Pancreas (tissue), 10 donors: ENCODE data around the gene MLLT11. TPM values are rescaled to one million over a fixed set of nuclear protein-coding genes. Genes with fewer than 3 reads are reported as not detected.
A peak's percentile ranks its signal among the peaks of the same experiment; 100 is the strongest.

Experiments used
- ATAC-seq, 4 donors: fragments of 200-7000 bp; cut with Tn5 transposase; one replicate each; pipeline versions ENCODE4 v1.8.0 to v1.9.1; 2020; ENCODE audit warnings: mild to moderate bottlenecking in 4 of 4, moderate library complexity in 4 of 4
- DNase-seq, 6 donors: peaks; one replicate each; pipeline ENCODE4 v3.0.0-alpha.2; 2020
- FAIRE-seq: peaks from 2 replicates; lab custom pipeline; 2012; peaks lifted over from hg19 to GRCh38; lab: Jason Lieb, UNC
- H3K27ac ChIP-seq, 4 donors: fragments of 200-600 bp; sonication (generic); 1 replicate in 3 of 4; 2 replicates in 1 of 4; pipeline versions ENCODE4 v1.5.0 to v1.8.0; 2020
- H3K27me3 ChIP-seq, 4 donors: fragments of 200-600 bp; one replicate each; pipeline ENCODE4 v1.8.0; 2021
- H3K36me3 ChIP-seq, 3 donors: fragments of 200-600 bp; sonication (generic) in 1 of 3; one replicate each; pipeline versions ENCODE4 v1.5.0 to v1.8.0; 2020 to 2021
- H3K4me1 ChIP-seq, 3 donors: fragments of 200-600 bp; one replicate each; pipeline ENCODE4 v1.8.0; 2021
- H3K4me3 ChIP-seq, 4 donors: fragments of 200-600 bp; sonication (generic) in 2 of 4; one replicate each; pipeline versions ENCODE4 v1.5.0 to v1.8.0; 2020 to 2021
- H3K9me3 ChIP-seq, 4 donors: fragments of 200-600 bp; one replicate each; pipeline ENCODE4 v1.8.0; 2021
- WGBS, 2 donors: extraction: QIAGEN DNeasy Blood & Tissue Kit; methylation state at CpG; one replicate each; pipeline ENCODE4 v1.1.7; 2013; 5-methylcytosine and 5-hydroxymethylcytosine counted together
- intact Hi-C, 3 donors: fragments of 100-400 bp; cut with DNase I; formaldehyde crosslinking; loops; one replicate each; pipeline versions ENCODE4 v1.11.1 to v1.14.2; 2022
- polyA plus RNA-seq, 2 donors: library from polyadenylated mRNA; stranded (reverse); fragments of 200-250 nt; gene quantifications; one replicate each; pipeline ENCODE4 v1.2.3, GENCODE V29; 2013
- total RNA-seq, 6 donors: library from RNA; stranded (reverse); fragmentation: NEBNext Ultra II Directional in 4 of 6; extraction: Animal tissue kit (Norgen Biotek cat#: 25700) in 4 of 6; gene quantifications; one replicate each; pipeline versions ENCODE4 v1.2.1 to v1.2.4, GENCODE V29; 2021 to 2023
- TF ChIP-seq, protein P1 (sequence below), 4 donors: fragments of 200-600 bp; sonication (generic) in 3 of 4; IDR thresholded peaks; one replicate each; pipeline versions ENCODE4 v1.5.0 to v1.8.0; 2021; ENCODE audit warnings: antibody characterized with exemption in 4 of 4
- donor health status: healthy with polysubstance abuse.
- donor health status: DM: no; HTN: no; CAD: no; lungs with moderate emphysema.
- donor health status: DM: no; HTN: no; CAD: no.
- donor health status: control.
- donor health status: control.
- donor health status: Bipolar disorder and iron deficiency.
- donor health status: DM: yes; HTN: yes; CAD: no.
- donor health status: DM: no; HTN: no; CAD: no.
- donor health status: DM: no; HTN: no; CAD: no.
- donor health status: DM: yes; HTN: yes; CAD: no.

The MLLT11 gene, protein sequence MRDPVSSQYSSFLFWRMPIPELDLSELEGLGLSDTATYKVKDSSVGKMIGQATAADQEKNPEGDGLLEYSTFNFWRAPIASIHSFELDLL
- total RNA-seq (under 1 TPM; 0.19 to 0.86 (median 0.35) TPM), polyA plus RNA-seq (1 to 10 TPM; 1.2 to 3.3 TPM)

- Histone ChIP-seq H3K27me3 (no peaks in the 10 kb centered on the region), H3K27ac (peak within 1 kb of the TSS; percentile 72 to 92 (median 74)), H3K4me1 (peaks cover 13 to 19% (median 14%) of the 10 kb centered on the region in 3 donors), H3K36me3 (peaks cover 0 to under 1% (median 0%) of the 10 kb centered on the region in 3 donors), H3K9me3 (no peaks in the 10 kb centered on the region), H3K4me3 (peak within 1 kb of the TSS; percentile 62 to 98 (median 78))
- DNase-seq (no peak), ATAC-seq (peak in 3 of 4 donors; percentile 7 to 49 (median 47)), FAIRE-seq (no peak)
- WGBS, 2 donors, result 9 to 12% methylated on average over 15 of the region's 15 CpGs
- intact Hi-C loops, result no loop called here
- TF ChIP-seq, protein P1, sequence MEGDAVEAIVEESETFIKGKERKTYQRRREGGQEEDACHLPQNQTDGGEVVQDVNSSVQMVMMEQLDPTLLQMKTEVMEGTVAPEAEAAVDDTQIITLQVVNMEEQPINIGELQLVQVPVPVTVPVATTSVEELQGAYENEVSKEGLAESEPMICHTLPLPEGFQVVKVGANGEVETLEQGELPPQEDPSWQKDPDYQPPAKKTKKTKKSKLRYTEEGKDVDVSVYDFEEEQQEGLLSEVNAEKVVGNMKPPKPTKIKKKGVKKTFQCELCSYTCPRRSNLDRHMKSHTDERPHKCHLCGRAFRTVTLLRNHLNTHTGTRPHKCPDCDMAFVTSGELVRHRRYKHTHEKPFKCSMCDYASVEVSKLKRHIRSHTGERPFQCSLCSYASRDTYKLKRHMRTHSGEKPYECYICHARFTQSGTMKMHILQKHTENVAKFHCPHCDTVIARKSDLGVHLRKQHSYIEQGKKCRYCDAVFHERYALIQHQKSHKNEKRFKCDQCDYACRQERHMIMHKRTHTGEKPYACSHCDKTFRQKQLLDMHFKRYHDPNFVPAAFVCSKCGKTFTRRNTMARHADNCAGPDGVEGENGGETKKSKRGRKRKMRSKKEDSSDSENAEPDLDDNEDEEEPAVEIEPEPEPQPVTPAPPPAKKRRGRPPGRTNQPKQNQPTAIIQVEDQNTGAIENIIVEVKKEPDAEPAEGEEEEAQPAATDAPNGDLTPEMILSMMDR (IDR thresholded peaks at IDR 0.05), result no peak
Measured at GRCh38 chr1:151060007-151060656, at the start of gene MLLT11. TSS of gene MLLT11 (plus strand) at chr1:151060397. CDS start at chr1:151067225, 6,828 bp downstream.

DNA sequence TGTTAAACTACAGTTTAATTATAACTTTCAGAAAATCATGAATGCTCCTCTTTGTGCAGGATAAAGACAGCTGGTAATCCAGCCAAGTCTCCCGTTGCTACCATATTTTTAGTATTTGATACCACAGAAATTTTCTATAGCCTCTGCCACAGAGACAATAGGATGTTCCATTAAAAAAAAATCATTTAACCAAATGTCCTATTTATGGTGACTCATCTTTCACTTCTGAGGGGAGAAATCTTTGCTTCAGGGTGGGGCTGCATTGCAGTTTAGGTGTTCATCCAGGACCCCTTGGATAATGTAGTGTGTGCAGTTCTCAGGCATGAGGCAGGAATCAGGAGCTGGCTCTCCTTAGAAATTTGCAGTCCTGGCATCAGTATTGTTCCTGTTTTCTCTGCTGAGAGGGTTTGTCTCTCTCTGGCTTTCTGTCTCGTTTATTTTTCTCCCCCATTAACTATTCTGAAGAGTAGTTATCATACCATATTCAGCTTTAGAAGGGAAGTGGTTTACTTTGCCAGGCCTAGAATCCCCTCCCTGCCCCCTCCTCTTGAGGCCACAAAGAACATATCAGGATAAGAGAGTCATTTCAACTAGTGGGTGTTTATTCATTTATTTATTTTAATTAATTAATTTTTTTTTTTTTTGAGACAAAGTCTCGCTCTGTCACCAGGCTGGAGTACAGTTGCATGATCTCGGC lies 48.9 kb upstream of the MLLT11 start:
- H3K27me3 ChIP-seq, result no peaks in the 10 kb centered on the region
- no peak for DNase-seq

GRCh38 chr1:151012684-151013471 lies 47.3 kb upstream of the MLLT11 start:
- WGBS, 2 donors, result 79 to 83% methylated on average over 14 of the region's 14 CpGs

More for the DNA sequence above, 48.9 kb upstream of the MLLT11 start:
- TF ChIP-seq, protein P1 (IDR thresholded peaks at IDR 0.05), result no peak
- Histone ChIP-seq H3K36me3 (no peaks in the 10 kb centered on the region), H3K4me3 (no peak overlapping the region), H3K9me3 (no peaks in the 10 kb centered on the region), H3K4me1 (peaks cover 10 to 33% (median 21%) of the 10 kb centered on the region in 3 donors), H3K27ac (no peak overlapping the region)
- FAIRE-seq (no peak), ATAC-seq (no peak)
- 59 to 60% methylated on average over 4 of the region's 4 CpGs for WGBS, 2 donors
- intact Hi-C loops, result no loop called here

GRCh38 chr1:151013518-151013917 lies 46.7 kb upstream of the MLLT11 start:
- TF ChIP-seq, protein P1 (IDR thresholded peaks at IDR 0.05), result no peak
- peak overlapping the region in 1 of 4 donors; percentile 28 for H3K27ac ChIP-seq
- no peak overlapping the region for H3K4me3 ChIP-seq
- no peaks in the 10 kb centered on the region for H3K9me3 ChIP-seq
- peak; percentile 58 to 78 (median 72) for ATAC-seq
- intact Hi-C loops, result no loop called here
- no peaks in the 10 kb centered on the region for H3K36me3 ChIP-seq
- FAIRE-seq, result no peak
- H3K27me3 ChIP-seq, result no peaks in the 10 kb centered on the region
- peaks cover 0 to 21% (median 10%) of the 10 kb centered on the region in 3 donors for H3K4me1 ChIP-seq
- 39 to 46% methylated on average over 2 of the region's 2 CpGs for WGBS, 2 donors
- peak in 2 of 6 donors; percentile 47 to 56 for DNase-seq

More at GRCh38 chr1:151012684-151013471, 47.3 kb upstream of the MLLT11 start:
- no peak for FAIRE-seq
- H3K4me1 ChIP-seq, result peaks cover 0 to 22% (median 10%) of the 10 kb centered on the region in 3 donors
- intact Hi-C loops, result no loop called here
- no peak for DNase-seq
- no peaks in the 10 kb centered on the region for H3K27me3 ChIP-seq
- no peaks in the 10 kb centered on the region for H3K9me3 ChIP-seq
- H3K36me3 ChIP-seq, result no peaks in the 10 kb centered on the region
- H3K27ac ChIP-seq, result peak overlapping the region in 1 of 4 donors; percentile 28
- ATAC-seq, result no peak
- no peak overlapping the region for H3K4me3 ChIP-seq
- TF ChIP-seq, protein P1 (IDR thresholded peaks at IDR 0.05), result no peak
